ENCODE data around the gene QKI. TPM values are rescaled to one million over a fixed set of nuclear protein-coding genes. Genes with fewer than 3 reads are reported as not detected.

QKI gene
- total RNA-seq (ENCODE audit: low replicate concordance): 86.2 and 105 TPM in 2 replicates

DNA sequence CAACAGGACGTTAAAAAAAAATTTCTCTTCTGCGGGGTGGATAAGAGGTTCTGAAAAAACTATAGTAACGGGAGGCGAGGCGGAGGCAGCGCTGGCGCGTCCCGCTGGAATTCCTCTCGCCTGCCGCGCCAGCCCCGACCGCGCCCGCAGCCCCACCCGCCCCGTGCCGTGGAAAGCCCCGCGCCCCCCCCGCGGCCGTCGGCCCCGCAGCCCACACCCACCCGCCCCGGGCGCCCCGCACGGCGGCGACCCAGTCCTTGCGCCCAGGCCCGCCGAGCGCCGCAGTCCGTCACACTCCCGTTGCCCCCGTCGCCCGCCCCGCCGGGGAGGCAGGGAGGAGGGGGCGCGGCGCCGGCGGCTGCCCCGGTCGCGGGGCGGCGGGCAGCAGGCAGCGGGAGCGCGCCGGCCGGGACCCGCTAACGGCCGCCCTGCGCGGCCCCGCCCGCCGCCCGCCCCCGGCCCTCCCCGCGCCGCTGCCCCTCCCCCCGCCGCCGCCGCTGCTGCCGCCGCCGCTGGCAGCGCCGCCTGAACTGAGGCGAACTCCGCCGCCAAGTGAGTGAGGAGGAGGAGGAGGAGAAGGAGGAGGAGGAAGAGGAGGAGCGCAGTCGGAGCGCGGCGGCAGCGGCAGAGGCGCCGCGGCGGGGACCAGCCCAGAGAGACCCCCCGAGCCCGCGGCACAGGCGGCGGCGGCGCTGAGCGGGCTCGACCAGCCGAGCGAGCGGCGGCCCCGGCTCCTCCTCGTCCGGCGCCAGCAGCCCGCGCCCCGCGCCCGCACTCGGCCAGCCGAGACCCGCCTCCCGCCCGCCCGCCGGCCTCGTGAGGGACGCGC lies at the start of gene QKI:
Gene QKI (plus strand): TSS at position 602 of the 829 bp plus-strand sequence. CDS start 476 bp downstream, outside the sequence.

Data from smooth muscle cell of the coronary artery (primary cell).